Mucosa of rectum (tissue), 2 donors: ENCODE results near the gene WSCD1.

Experiments used
- H3K27ac ChIP-seq, 2 donors: one replicate each; pipeline ENCODE4 v1.7.0; 2013; ENCODE audit warnings: inconsistent platforms in 2 of 2, low read depth in 2 of 2, low read length in 2 of 2
- H3K27me3 ChIP-seq, 2 donors: one replicate each; pipeline ENCODE4 v1.7.0; 2013; ENCODE audit warnings: low read length in 2 of 2; ENCODE audit not compliant: control insufficient read depth in 2 of 2, insufficient read depth in 2 of 2
- H3K36me3 ChIP-seq, 2 donors: one replicate each; pipeline ENCODE4 v1.7.0; 2013; ENCODE audit warnings: low read length in 2 of 2; ENCODE audit not compliant: control insufficient read depth in 2 of 2, insufficient read depth in 2 of 2
- H3K4me1 ChIP-seq, 2 donors: one replicate each; pipeline ENCODE4 v1.7.0; 2013; ENCODE audit warnings: low read length in 2 of 2, mild to moderate bottlenecking in 1 of 2; ENCODE audit not compliant: control insufficient read depth in 2 of 2, insufficient read depth in 2 of 2
- H3K4me3 ChIP-seq, 2 donors: one replicate each; pipeline ENCODE4 v1.7.0; 2013; ENCODE audit warnings: low read length in 2 of 2
- H3K9ac ChIP-seq, 2 donors: one replicate each; pipeline ENCODE4 v1.7.0; 2013; ENCODE audit warnings: low read length in 2 of 2, low read depth in 1 of 2, mild to moderate bottlenecking in 1 of 2
- H3K9me3 ChIP-seq, 2 donors: one replicate each; pipeline ENCODE4 v1.7.0; 2013; ENCODE audit warnings: low read length in 2 of 2; ENCODE audit not compliant: control insufficient read depth in 2 of 2
- donor health status: healthy.
- donor health status: Normal muscosa, but diverticular disease.

The WSCD1 gene

DNA sequence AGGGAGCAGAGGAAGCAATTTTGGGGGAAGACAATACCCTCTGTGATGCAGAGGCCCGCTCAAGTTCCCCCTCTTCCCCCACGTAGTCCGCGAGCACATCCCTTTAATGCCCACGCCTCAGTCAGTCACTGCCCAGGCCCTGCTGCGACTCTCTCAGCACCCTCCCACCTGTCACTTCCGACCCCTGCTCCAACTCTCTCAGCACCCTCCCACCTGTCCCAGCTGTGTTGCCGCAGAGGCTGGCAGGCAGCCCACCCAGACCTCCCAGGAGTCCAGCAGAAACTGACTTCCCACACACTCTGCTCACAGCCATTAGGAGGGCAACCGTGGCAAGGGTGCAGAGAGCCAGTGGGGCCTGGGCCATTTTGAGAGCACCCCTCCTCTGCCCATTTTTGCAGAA lies 92.7 kb downstream of the WSCD1 start:
- Histone ChIP-seq H3K4me1 (no peaks in the 10 kb centered on the region), H3K9me3 (no peaks in the 10 kb centered on the region), H3K27me3 (peaks cover 0 to 1% of the 10 kb centered on the region in 2 donors), H3K27ac (no peak overlapping the region), H3K36me3 (no peaks in the 10 kb centered on the region), H3K9ac (no peak overlapping the region), H3K4me3 (no peak overlapping the region)

GRCh38 chr17:6163612-6164333 lies 93.6 kb downstream of the WSCD1 start:
- H3K9me3 ChIP-seq: no peaks in the 10 kb centered on the region

GRCh38 chr17:6164996-6165395 lies 94.8 kb downstream of the WSCD1 start:
- no peaks in the 10 kb centered on the region for H3K36me3 ChIP-seq
- H3K27me3 ChIP-seq: peaks cover 0 to under 1% of the 10 kb centered on the region in 2 donors
- no peak overlapping the region for H3K4me3 ChIP-seq
- H3K9ac ChIP-seq: no peak overlapping the region
- H3K9me3 ChIP-seq: no peaks in the 10 kb centered on the region
- no peak overlapping the region for H3K27ac ChIP-seq
- no peaks in the 10 kb centered on the region for H3K4me1 ChIP-seq

More at GRCh38 chr17:6163612-6164333, 93.6 kb downstream of the WSCD1 start:
- H3K27me3 ChIP-seq: peaks cover 0 to 1% of the 10 kb centered on the region in 2 donors
- H3K36me3 ChIP-seq: no peaks in the 10 kb centered on the region
- no peak overlapping the region for H3K27ac ChIP-seq
- H3K4me1 ChIP-seq: no peaks in the 10 kb centered on the region
- H3K4me3 ChIP-seq: no peak overlapping the region
- no peak overlapping the region for H3K9ac ChIP-seq

GRCh38 chr17:6165806-6166205 lies 95.6 kb downstream of the WSCD1 start:
- Histone ChIP-seq H3K4me1 (no peaks in the 10 kb centered on the region), H3K9ac (no peak overlapping the region), H3K9me3 (no peaks in the 10 kb centered on the region), H3K27me3 (no peaks in the 10 kb centered on the region), H3K4me3 (no peak overlapping the region), H3K27ac (no peak overlapping the region), H3K36me3 (no peaks in the 10 kb centered on the region)

DNA sequence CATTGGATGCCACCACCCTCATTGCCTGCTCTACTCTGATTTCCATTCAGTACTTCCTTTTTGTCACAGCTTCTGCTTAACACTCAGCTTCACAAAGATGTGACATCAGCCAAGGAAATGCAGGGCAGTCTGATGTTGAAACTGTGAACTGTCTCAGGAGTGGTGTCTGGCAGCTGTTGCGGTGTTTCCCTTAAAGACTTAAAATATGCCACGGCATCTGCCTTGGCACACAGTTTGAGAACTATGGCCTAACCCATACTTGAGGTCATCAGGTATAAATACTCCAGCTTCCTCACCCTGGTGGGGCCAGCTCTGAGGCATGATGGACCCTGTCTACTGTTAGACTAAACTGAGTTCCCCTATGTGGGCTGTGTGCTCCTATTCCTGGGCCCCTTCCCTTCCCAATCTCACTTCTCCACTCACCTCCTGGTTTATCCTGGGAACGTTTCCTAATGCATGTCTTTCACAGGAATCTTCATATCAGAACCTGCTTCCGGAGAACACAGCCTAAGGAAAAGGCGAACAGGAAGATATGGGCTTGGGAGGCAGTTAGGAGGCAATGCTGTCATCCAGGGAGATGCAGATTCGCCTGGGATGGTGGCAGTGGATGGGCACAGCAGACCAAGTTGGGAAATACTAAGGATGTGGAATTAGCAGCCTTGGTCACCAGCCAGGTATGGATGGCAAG lies 96.5 kb downstream of the WSCD1 start:
- H3K4me3 ChIP-seq: no peak overlapping the region
- H3K4me1 ChIP-seq: no peaks in the 10 kb centered on the region
- no peak overlapping the region for H3K27ac ChIP-seq
- H3K27me3 ChIP-seq: peaks cover 0 to 2% of the 10 kb centered on the region in 2 donors
- no peaks in the 10 kb centered on the region for H3K36me3 ChIP-seq
- H3K9ac ChIP-seq: no peak overlapping the region
- no peaks in the 10 kb centered on the region for H3K9me3 ChIP-seq

- no peak overlapping the region for H3K4me3 ChIP-seq
- H3K9ac ChIP-seq: no peak overlapping the region
- peaks cover 0 to 3% of the 10 kb centered on the region in 2 donors for H3K27me3 ChIP-seq
- H3K9me3 ChIP-seq: no peaks in the 10 kb centered on the region
- no peaks in the 10 kb centered on the region for H3K4me1 ChIP-seq
- H3K36me3 ChIP-seq: no peaks in the 10 kb centered on the region
- H3K27ac ChIP-seq: no peak overlapping the region
These were observed 98.1 kb downstream of the WSCD1 start for GRCh38 chr17:6168296-6168695.

DNA sequence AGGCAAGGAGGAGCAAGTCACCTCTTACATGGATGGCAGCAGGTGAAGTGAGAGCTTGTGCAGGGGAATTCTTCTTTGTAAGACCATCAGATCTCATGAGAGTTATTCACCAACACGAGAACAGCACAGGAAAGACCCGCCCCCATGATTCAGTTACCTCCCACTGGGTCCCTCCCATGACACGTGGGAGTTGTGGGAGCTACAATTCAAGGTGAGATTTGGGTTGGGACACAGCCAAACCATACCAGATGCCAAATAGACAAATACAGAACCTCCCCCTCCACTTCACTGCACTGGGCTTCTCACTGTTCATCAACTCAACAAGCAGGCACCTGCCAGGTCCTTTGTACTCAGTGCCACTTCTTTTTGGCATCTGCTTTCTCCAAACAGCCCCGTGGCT lies 100.2 kb downstream of the WSCD1 start:
- no peak overlapping the region for H3K9ac ChIP-seq
- H3K27me3 ChIP-seq: peaks cover 0 to 3% of the 10 kb centered on the region in 2 donors
- H3K27ac ChIP-seq: no peak overlapping the region
- no peaks in the 10 kb centered on the region for H3K36me3 ChIP-seq
- no peak overlapping the region for H3K4me3 ChIP-seq
- H3K4me1 ChIP-seq: no peaks in the 10 kb centered on the region
- H3K9me3 ChIP-seq: no peaks in the 10 kb centered on the region

DNA sequence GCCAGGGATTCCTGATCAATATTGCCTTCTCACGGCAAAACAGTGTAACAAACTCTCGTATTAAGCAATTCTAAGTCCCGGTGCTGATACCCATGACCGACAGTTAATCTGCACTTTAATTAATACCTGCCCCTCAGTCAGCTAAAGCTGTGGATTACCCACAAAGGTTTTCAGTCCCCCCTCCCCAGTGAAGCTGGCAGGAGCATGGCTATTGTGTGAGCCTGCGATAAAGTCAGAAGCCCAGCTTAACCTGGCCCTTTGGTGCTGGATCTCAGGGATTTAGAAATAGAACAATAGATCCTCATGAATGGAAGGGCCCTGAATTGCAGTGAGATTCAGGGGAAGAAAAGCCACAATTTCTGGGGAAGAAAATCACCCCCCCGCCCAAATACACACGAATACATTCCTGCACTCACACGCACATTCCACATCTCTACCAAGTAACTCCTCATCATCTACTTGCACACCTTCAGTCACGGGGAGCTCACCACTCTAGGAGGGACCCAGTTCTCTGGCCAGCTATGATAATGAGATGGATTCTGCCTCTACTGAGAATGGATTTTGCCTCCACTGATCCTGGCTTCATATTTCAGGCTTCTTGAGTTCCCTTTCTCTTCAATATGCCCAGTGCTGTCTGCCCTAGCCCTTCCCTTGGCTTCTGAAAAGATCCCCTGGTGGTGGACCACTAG lies 102.6 kb downstream of the WSCD1 start:
- Histone ChIP-seq H3K27me3 (peaks cover 0 to 3% of the 10 kb centered on the region in 2 donors), H3K4me1 (no peaks in the 10 kb centered on the region), H3K4me3 (no peak overlapping the region), H3K27ac (no peak overlapping the region), H3K9ac (no peak overlapping the region), H3K36me3 (no peaks in the 10 kb centered on the region), H3K9me3 (no peaks in the 10 kb centered on the region)

- peaks cover 0 to 3% of the 10 kb centered on the region in 2 donors for H3K27me3 ChIP-seq
- H3K4me3 ChIP-seq: no peak overlapping the region
- H3K4me1 ChIP-seq: no peaks in the 10 kb centered on the region
- no peak overlapping the region for H3K27ac ChIP-seq
- no peaks in the 10 kb centered on the region for H3K36me3 ChIP-seq
- H3K9me3 ChIP-seq: no peaks in the 10 kb centered on the region
- no peak overlapping the region for H3K9ac ChIP-seq
These were observed 103.5 kb downstream of the WSCD1 start for GRCh38 chr17:6173653-6174052.
